Measurements from ENCODE around the gene TOGARAM2. TPM values are rescaled to one million over a fixed set of nuclear protein-coding genes. Genes with fewer than 3 reads are reported as not detected.

Gene TOGARAM2
- total and polyA plus RNA-seq, 2 of the 8 experiments (the other 6 are each of a cell fraction or from before 2014, with no cell fraction given): 0.42 to 1.4 TPM

- TF ChIP-seq CTCF (IDR thresholded peaks at IDR 0.05; ENCODE audit: control extremely low read depth in 1 of 3, insufficient read depth in 1 of 3, low read depth in 1 of 3, low read length in 3 of 3) (no peak), SIX5 (IDR thresholded peaks at IDR 0.05; ENCODE audit: low read depth, low read length) (no peak), RNF2 (IDR thresholded peaks at IDR 0.05; ENCODE audit: borderline replicate concordance, low read depth, low read length, missing control alignments, poor library complexity, severe bottlenecking) (no peak), SIN3A (conservative IDR thresholded peaks at IDR 0.05 in 1 of 2, IDR thresholded peaks at IDR 0.05 in 1 of 2; ENCODE audit: low read depth in 1 of 2, low read length in 2 of 2) (no peak), CBX8 (IDR thresholded peaks at IDR 0.05; ENCODE audit: borderline replicate concordance, low read depth, low read length) (no peak), ATF2 (IDR thresholded peaks at IDR 0.05; ENCODE audit: low read length) (no peak), CTBP2 (IDR thresholded peaks at IDR 0.05; ENCODE audit: borderline replicate concordance, insufficient read depth, insufficient read length, low read length) (no peak)
Observed at GRCh38 chr2:28979576-28980366, 1.3 kb upstream of the TOGARAM2 start (continued).

All from H1 (cell line).